ENCODE measurements around the gene ABCB7.
A peak's percentile ranks its signal among the peaks of the same experiment; 100 is the strongest.

ABCB7 gene

GRCh38 chrX:75061701-75062100, 94.4 kb downstream of the ABCB7 start (continued):
- no peak for TF ChIP-seq PRDM4 (tag by site-specific recombination; IDR thresholded peaks at IDR 0.05)
- no peak for TF ChIP-seq HOXA7 (CRISPR knock-in tag; IDR thresholded peaks at IDR 0.05; ENCODE audit: borderline replicate concordance)
- no peak for TF ChIP-seq ZNF596 (tag by site-specific recombination; IDR thresholded peaks at IDR 0.05)
- TF ChIP-seq ZNF16 (tag by site-specific recombination; IDR thresholded peaks at IDR 0.05; ENCODE audit: low read depth) = no peak
- TF ChIP-seq MEIS1 (CRISPR knock-in tag; IDR thresholded peaks at IDR 0.05; ENCODE audit: borderline replicate concordance) = no peak
- TF ChIP-seq ZNF580 (tag by site-specific recombination; IDR thresholded peaks at IDR 0.05) = no peak

GRCh38 chrX:75051047-75051446, 105.0 kb downstream of the ABCB7 start:
- ChIA-PET POLR2A (no interaction called here), CTCF (interaction anchor here (0.6 kb wide), 1 partner anchor 10 kb away, joined by 4 read pairs; no protein-coding TSS in a partner anchor)
- Histone ChIP-seq H3K4me3 (ENCODE audit: low read depth, low read length) (no peak overlapping the region), H3K4me1 (ENCODE audit: control insufficient read depth, insufficient read depth, low read length) (no peaks in the 10 kb centered on the region), H3K9me3 (ENCODE audit: control insufficient read depth, insufficient read depth, low read depth, low read length) (no peaks in the 10 kb centered on the region; the same call in 1 of the 2 replicates), H3K27ac (ENCODE audit: extremely low read depth, low read depth, low read length) (no peak overlapping the region), H3K36me3 (ENCODE audit: control insufficient read depth in 2 of 2, insufficient read depth in 1 of 2, low read length in 2 of 2) (peaks cover 0 to 2% of the 10 kb centered on the region in 2 experiments; a peak in 1 of 3 replicates)
- TF ChIP-seq ZNF292 (tag by site-specific recombination; IDR thresholded peaks at IDR 0.05; ENCODE audit: borderline replicate concordance, low read depth) (no peak), ZSCAN18 (tag by site-specific recombination; IDR thresholded peaks at IDR 0.05) (no peak), ZNF76 (tag by site-specific recombination; IDR thresholded peaks at IDR 0.05; ENCODE audit: borderline replicate concordance, low read depth) (no peak), ZNF830 (tag by site-specific recombination; IDR thresholded peaks at IDR 0.05; ENCODE audit: low read depth) (no peak), OVOL3 (tag by site-specific recombination; IDR thresholded peaks at IDR 0.05) (no peak), ZFHX2 (tag by site-specific recombination; conservative IDR thresholded peaks at IDR 0.05) (no peak), ZNF37A (tag by site-specific recombination; IDR thresholded peaks at IDR 0.05) (no peak), ZNF2 (tag by site-specific recombination; IDR thresholded peaks at IDR 0.05) (no peak), BCL11B (tag by site-specific recombination; IDR thresholded peaks at IDR 0.05; ENCODE audit: low read depth) (no peak), ZNF610 (tag by site-specific recombination; IDR thresholded peaks at IDR 0.05; ENCODE audit: borderline replicate concordance) (no peak), ZNF785 (tag by site-specific recombination; IDR thresholded peaks at IDR 0.05) (no peak), ZNF114 (tag by site-specific recombination; IDR thresholded peaks at IDR 0.05) (no peak), ZNF626 (tag by site-specific recombination; IDR thresholded peaks at IDR 0.05) (no peak), ZNF175 (tag by site-specific recombination; IDR thresholded peaks at IDR 0.05) (no peak)

GRCh38 chrX:75045369-75045768, 110.7 kb downstream of the ABCB7 start:
- Histone ChIP-seq H3K27ac (ENCODE audit: extremely low read depth, low read depth, low read length) (no peak overlapping the region), H3K9me3 (ENCODE audit: control insufficient read depth, insufficient read depth, low read depth, low read length) (no peaks in the 10 kb centered on the region; the same call in 1 of the 2 replicates), H3K36me3 (ENCODE audit: control insufficient read depth in 2 of 2, insufficient read depth in 1 of 2, low read length in 2 of 2) (peaks cover 0 to 2% of the 10 kb centered on the region in 2 experiments; a peak in 1 of 3 replicates), H3K4me3 (ENCODE audit: low read depth, low read length) (no peak overlapping the region), H3K4me1 (ENCODE audit: control insufficient read depth, insufficient read depth, low read length) (no peaks in the 10 kb centered on the region)
- peak; percentile 48; the same call in 1 of the 2 replicates for TF ChIP-seq ZNF280D (tag by site-specific recombination; IDR thresholded peaks at IDR 0.05)
- peak; percentile 67 for TF ChIP-seq ZNF146 (tag by site-specific recombination; IDR thresholded peaks at IDR 0.05)
- no peak for TF ChIP-seq ZSCAN5A (tag by site-specific recombination; IDR thresholded peaks at IDR 0.05)
- ChIA-PET CTCF (no interaction called here), POLR2A (no interaction called here)
